ENCODE data around the gene CRACDL.

Gene CRACDL

DNA sequence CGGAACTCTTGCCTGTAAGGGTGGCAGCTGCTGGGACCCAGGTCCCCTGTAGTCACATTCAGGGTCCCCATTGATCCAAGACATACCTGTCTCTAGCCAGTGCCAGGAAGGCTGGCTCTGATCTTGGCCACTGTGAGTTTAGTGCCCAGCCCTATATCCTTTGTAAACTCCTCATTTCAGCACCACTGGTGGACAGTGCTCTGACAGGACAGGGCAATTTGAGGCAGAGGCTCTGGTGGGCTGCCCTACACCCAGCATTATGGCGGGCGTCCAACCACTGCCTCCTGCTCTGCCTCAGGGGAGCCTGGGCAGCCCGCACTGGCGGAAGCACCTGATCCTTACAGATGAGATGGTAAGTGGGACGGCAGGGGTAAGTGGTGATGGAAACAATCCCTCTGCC, 149.8 kb downstream of the CRACDL start:
- no peak for TF ChIP-seq ZNF70 (CRISPR knock-in tag; IDR thresholded peaks at IDR 0.05)
- no peak for TF ChIP-seq PPARA (CRISPR knock-in tag; IDR thresholded peaks at IDR 0.05; ENCODE audit: borderline replicate concordance)
- ATAC-seq, result no peak

DNA sequence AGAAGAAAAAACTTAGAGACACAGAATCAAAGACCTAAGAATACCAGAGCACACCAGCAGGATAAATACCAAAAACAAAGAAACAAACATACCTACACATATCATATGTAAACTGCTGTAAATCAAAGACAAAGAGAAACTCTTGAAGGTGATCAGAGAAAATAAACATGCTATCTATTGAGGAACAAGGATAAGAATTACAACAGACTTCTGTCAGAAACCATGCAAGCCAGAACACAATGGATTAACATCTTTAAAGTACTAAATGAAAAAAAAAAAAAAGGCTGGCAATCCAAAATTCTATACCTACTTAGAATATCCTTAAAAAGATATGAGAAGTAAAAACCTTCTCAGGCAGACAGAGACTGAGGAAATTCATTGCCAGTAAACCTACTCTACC, 153.5 kb downstream of the CRACDL start:
- TF ChIP-seq OSR1 (CRISPR knock-in tag; IDR thresholded peaks at IDR 0.05), result no peak
- TF ChIP-seq BACH2 (CRISPR knock-in tag; IDR thresholded peaks at IDR 0.05; ENCODE audit: borderline replicate concordance), result no peak
- no peak for TF ChIP-seq ARNTL (CRISPR knock-in tag; IDR thresholded peaks at IDR 0.05; ENCODE audit: borderline replicate concordance, low read depth)
- TF ChIP-seq TCF4 (CRISPR knock-in tag; IDR thresholded peaks at IDR 0.05; ENCODE audit: borderline replicate concordance), result no peak
- no peak for TF ChIP-seq CSDC2 (CRISPR knock-in tag; IDR thresholded peaks at IDR 0.05)
- no peak for TF ChIP-seq TOX (CRISPR knock-in tag; IDR thresholded peaks at IDR 0.05; ENCODE audit: borderline replicate concordance)
- no peak for TF ChIP-seq RARB (CRISPR knock-in tag; IDR thresholded peaks at IDR 0.05)
- TF ChIP-seq, protein P1, sequence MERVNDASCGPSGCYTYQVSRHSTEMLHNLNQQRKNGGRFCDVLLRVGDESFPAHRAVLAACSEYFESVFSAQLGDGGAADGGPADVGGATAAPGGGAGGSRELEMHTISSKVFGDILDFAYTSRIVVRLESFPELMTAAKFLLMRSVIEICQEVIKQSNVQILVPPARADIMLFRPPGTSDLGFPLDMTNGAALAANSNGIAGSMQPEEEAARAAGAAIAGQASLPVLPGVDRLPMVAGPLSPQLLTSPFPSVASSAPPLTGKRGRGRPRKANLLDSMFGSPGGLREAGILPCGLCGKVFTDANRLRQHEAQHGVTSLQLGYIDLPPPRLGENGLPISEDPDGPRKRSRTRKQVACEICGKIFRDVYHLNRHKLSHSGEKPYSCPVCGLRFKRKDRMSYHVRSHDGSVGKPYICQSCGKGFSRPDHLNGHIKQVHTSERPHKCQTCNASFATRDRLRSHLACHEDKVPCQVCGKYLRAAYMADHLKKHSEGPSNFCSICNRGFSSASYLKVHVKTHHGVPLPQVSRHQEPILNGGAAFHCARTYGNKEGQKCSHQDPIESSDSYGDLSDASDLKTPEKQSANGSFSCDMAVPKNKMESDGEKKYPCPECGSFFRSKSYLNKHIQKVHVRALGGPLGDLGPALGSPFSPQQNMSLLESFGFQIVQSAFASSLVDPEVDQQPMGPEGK (CRISPR knock-in tag; IDR thresholded peaks at IDR 0.05; ENCODE audit: borderline replicate concordance), result no peak
- ATAC-seq, result no peak

DNA sequence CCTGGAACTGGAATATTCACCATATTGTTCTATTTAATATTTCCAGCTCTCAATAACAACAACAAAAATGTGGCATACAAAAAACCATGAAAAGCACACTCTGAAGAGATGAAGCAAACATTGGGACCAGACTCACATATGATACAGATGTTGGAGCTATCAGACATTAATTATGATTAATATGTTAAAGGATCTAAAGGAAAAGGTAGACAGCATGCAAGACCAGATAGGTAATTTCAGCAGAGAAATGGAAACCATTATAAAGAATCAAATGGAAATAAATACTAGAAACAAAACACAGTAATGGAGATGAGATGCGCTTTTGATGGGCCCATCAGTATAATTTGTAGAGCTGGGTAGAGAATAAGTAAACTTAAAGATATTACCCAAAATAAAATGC, 154.2 kb downstream of the CRACDL start:
- ATAC-seq, result no peak
- TF ChIP-seq ZFP30 (CRISPR knock-in tag; IDR thresholded peaks at IDR 0.05) (no peak), OSR1 (CRISPR knock-in tag; IDR thresholded peaks at IDR 0.05) (no peak), RARB (CRISPR knock-in tag; IDR thresholded peaks at IDR 0.05) (no peak), ZFP3 (CRISPR knock-in tag; IDR thresholded peaks at IDR 0.05) (no peak), ISL1 (CRISPR knock-in tag; IDR thresholded peaks at IDR 0.05) (no peak), ARNTL (CRISPR knock-in tag; IDR thresholded peaks at IDR 0.05; ENCODE audit: borderline replicate concordance, low read depth) (no peak), ZNF8 (CRISPR knock-in tag; IDR thresholded peaks at IDR 0.05) (no peak), TCF4 (CRISPR knock-in tag; IDR thresholded peaks at IDR 0.05; ENCODE audit: borderline replicate concordance) (no peak), TOX (CRISPR knock-in tag; IDR thresholded peaks at IDR 0.05; ENCODE audit: borderline replicate concordance) (no peak), ZC3H10 (CRISPR knock-in tag; IDR thresholded peaks at IDR 0.05) (no peak), SNAI2 (CRISPR knock-in tag; IDR thresholded peaks at IDR 0.05) (no peak)
- TF ChIP-seq, protein P2, sequence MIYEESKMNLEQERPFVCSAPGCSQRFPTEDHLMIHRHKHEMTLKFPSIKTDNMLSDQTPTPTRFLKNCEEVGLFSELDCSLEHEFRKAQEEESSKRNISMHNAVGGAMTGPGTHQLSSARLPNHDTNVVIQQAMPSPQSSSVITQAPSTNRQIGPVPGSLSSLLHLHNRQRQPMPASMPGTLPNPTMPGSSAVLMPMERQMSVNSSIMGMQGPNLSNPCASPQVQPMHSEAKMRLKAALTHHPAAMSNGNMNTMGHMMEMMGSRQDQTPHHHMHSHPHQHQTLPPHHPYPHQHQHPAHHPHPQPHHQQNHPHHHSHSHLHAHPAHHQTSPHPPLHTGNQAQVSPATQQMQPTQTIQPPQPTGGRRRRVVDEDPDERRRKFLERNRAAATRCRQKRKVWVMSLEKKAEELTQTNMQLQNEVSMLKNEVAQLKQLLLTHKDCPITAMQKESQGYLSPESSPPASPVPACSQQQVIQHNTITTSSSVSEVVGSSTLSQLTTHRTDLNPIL (CRISPR knock-in tag; IDR thresholded peaks at IDR 0.05; ENCODE audit: low read depth), result no peak
- TF ChIP-seq, protein P1 (CRISPR knock-in tag; IDR thresholded peaks at IDR 0.05; ENCODE audit: borderline replicate concordance), result no peak
- TF ChIP-seq, protein P3, sequence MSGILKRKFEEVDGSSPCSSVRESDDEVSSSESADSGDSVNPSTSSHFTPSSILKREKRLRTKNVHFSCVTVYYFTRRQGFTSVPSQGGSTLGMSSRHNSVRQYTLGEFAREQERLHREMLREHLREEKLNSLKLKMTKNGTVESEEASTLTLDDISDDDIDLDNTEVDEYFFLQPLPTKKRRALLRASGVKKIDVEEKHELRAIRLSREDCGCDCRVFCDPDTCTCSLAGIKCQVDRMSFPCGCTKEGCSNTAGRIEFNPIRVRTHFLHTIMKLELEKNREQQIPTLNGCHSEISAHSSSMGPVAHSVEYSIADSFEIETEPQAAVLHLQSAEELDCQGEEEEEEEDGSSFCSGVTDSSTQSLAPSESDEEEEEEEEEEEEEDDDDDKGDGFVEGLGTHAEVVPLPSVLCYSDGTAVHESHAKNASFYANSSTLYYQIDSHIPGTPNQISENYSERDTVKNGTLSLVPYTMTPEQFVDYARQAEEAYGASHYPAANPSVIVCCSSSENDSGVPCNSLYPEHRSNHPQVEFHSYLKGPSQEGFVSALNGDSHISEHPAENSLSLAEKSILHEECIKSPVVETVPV (CRISPR knock-in tag; IDR thresholded peaks at IDR 0.05), result no peak

DNA sequence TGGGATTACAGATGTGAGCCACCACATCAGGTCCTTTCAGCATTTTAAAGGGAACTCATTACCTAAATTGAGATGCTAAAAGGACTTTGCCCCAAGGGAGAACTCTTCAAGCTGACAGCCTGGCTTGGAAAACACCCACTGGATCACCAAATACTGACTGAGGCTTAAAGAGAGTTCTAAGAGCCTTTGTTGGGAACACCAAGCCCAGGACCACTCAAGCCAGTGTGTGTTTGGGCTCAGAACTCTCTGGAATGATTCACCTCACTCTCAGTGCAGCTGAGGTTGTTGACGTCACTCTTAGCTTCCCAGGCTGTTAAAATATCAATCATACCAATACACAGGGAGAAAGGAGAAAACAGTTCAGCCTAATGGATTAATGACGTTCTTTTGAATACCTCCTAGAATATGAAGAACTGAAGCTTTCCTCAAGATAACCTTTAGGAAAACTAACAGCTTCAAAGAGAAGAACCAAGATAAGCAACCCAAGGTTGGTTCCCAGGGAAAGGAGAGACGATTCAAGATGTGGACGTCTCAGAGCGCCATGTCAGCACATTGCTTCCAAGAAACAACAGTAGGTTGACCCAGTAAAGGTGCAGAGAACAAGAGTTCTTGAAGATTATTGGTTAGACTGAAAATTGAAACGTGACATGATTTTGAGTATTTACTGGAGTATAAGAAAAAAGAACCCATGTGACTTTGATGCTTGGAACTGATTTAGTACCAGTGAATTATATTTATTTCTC, 157.1 kb downstream of the CRACDL start:
- TF ChIP-seq BACH2 (CRISPR knock-in tag; IDR thresholded peaks at IDR 0.05; ENCODE audit: borderline replicate concordance), result no peak
- TF ChIP-seq OSR1 (CRISPR knock-in tag; IDR thresholded peaks at IDR 0.05), result no peak
- ATAC-seq, result no peak

DNA sequence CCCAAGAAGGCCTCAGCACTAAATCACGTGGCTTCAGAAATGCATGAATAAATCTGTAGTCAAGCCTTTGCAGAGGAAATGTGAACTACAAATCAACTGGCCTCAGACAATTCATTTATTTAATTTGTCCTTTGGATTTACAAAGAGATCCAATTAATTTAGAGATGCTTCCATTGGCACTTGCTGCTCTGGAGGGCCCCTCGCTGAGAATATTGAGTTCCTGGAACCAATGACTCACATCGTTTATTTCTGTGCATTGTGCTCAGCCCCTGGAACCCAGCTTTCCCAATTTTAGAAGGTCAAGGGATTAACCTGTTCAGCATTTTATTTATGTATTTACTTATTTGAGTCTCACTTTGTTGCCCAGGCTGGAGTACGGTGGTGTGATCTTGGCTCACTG, 157.9 kb downstream of the CRACDL start:
- ATAC-seq, result no peak
- TF ChIP-seq ZNF8 (CRISPR knock-in tag; IDR thresholded peaks at IDR 0.05), result no peak
- no peak for TF ChIP-seq TOX (CRISPR knock-in tag; IDR thresholded peaks at IDR 0.05; ENCODE audit: borderline replicate concordance)
- TF ChIP-seq, protein P4, sequence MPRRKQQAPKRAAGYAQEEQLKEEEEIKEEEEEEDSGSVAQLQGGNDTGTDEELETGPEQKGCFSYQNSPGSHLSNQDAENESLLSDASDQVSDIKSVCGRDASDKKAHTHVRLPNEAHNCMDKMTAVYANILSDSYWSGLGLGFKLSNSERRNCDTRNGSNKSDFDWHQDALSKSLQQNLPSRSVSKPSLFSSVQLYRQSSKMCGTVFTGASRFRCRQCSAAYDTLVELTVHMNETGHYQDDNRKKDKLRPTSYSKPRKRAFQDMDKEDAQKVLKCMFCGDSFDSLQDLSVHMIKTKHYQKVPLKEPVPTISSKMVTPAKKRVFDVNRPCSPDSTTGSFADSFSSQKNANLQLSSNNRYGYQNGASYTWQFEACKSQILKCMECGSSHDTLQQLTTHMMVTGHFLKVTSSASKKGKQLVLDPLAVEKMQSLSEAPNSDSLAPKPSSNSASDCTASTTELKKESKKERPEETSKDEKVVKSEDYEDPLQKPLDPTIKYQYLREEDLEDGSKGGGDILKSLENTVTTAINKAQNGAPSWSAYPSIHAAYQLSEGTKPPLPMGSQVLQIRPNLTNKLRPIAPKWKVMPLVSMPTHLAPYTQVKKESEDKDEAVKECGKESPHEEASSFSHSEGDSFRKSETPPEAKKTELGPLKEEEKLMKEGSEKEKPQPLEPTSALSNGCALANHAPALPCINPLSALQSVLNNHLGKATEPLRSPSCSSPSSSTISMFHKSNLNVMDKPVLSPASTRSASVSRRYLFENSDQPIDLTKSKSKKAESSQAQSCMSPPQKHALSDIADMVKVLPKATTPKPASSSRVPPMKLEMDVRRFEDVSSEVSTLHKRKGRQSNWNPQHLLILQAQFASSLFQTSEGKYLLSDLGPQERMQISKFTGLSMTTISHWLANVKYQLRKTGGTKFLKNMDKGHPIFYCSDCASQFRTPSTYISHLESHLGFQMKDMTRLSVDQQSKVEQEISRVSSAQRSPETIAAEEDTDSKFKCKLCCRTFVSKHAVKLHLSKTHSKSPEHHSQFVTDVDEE (CRISPR knock-in tag; IDR thresholded peaks at IDR 0.05), result no peak
- TF ChIP-seq PPARA (CRISPR knock-in tag; IDR thresholded peaks at IDR 0.05; ENCODE audit: borderline replicate concordance), result no peak
- TF ChIP-seq, protein P2 (CRISPR knock-in tag; IDR thresholded peaks at IDR 0.05; ENCODE audit: low read depth), result no peak
- TF ChIP-seq, protein P1 (CRISPR knock-in tag; IDR thresholded peaks at IDR 0.05; ENCODE audit: borderline replicate concordance), result no peak

All from SK-N-SH treated with all-trans-retinoic acid at 6 μM for 48 hours (cell line).